HL-60 (cell line): Measurements from ENCODE around the gene ZFYVE26.

Experiments
- DNase-seq, 2 experiments: peaks; one replicate each; pipeline ENCODE4 v3.0.0-alpha.2; 2010 to 2020; ENCODE audit warnings: low read depth in 1 of 2, low spot score in 1 of 2
- H3K27ac ChIP-seq: fragments of 250-450 bp; sonication (Bioruptor Pico); replicated peaks from 2 replicates; pipeline ENCODE4 v1.5.1; 2020; ENCODE audit warnings: mild to moderate bottlenecking, moderate library complexity
- H3K27me3 ChIP-seq: fragments of 250-450 bp; sonication (Bioruptor Pico); 2 replicates; pipeline ENCODE4 v1.5.1; 2021; ENCODE audit warnings: mild to moderate bottlenecking, moderate library complexity; ENCODE audit not compliant: insufficient read depth, poor library complexity, severe bottlenecking
- H3K4me3 ChIP-seq: replicated peaks from 2 replicates; pipeline ENCODE4 v1.5.1; 2011; ENCODE audit warnings: mild to moderate bottlenecking, control low read depth, low read length; ENCODE audit not compliant: insufficient read depth
- CTCF ChIP-seq: IDR thresholded peaks from one replicate; pipeline ENCODE4 v1.5.1; 2011; ENCODE audit warnings: low read length, control low read depth, inconsistent platforms; ENCODE audit not compliant: insufficient read depth
- GABPA ChIP-seq: IDR thresholded peaks from 2 replicates; pipeline ENCODE4 v1.6.1; 2012; ENCODE audit warnings: low read depth
- POLR2AphosphoS5 ChIP-seq: IDR thresholded peaks from 2 replicates; pipeline ENCODE4 v1.6.1; 2012; ENCODE audit warnings: low read depth
- REST ChIP-seq: IDR thresholded peaks from 2 replicates; pipeline ENCODE4 v1.6.1; 2012; ENCODE audit warnings: low read depth; ENCODE audit not compliant: insufficient replicate concordance
- SPI1 ChIP-seq: IDR thresholded peaks from 2 replicates; pipeline ENCODE4 v1.6.1; 2012; ENCODE audit warnings: low read depth, mild to moderate bottlenecking, borderline replicate concordance

ZFYVE26 gene

GRCh38 chr14:67698179-67698578 lies 118.2 kb downstream of the ZFYVE26 start:
- Histone ChIP-seq H3K4me3 (no peak overlapping the region), H3K27ac (no peak overlapping the region), H3K27me3 (no peaks in the 10 kb centered on the region)
- TF ChIP-seq SPI1 (no peak), CTCF (no peak), GABPA (no peak), REST (no peak), POLR2AphosphoS5 (no peak)
- no peak for DNase-seq

- H3K4me3 ChIP-seq, result no peak overlapping the region
- H3K27ac ChIP-seq, result no peak overlapping the region
- no peak for TF ChIP-seq GABPA
- no peak for TF ChIP-seq CTCF
- no peak for TF ChIP-seq SPI1
- TF ChIP-seq REST, result no peak
- no peak for TF ChIP-seq POLR2AphosphoS5
- no peak for DNase-seq
- no peaks in the 10 kb centered on the region for H3K27me3 ChIP-seq
Observed at GRCh38 chr14:67697006-67697405, 119.4 kb downstream of the ZFYVE26 start.
